CD14-positive monocyte (primary cell): ENCODE measurements around the gene DIAPH1. TPM values are rescaled to one million over a fixed set of nuclear protein-coding genes. Genes with fewer than 3 reads are reported as not detected.
A peak's percentile ranks its signal among the peaks of the same experiment; 100 is the strongest.

ENCODE experiments used
- DNase-seq, 3 donors: peaks; one replicate each; pipeline ENCODE4 v3.0.0-alpha.2; 2011 to 2022
- H2AFZ ChIP-seq: 2 replicates; pipeline ENCODE4 v1.6.0; 2012; ENCODE audit warnings: mild to moderate bottlenecking, low read depth, low read length, inconsistent platforms; ENCODE audit not compliant: insufficient read depth, poor library complexity, severe bottlenecking
- H3K27ac ChIP-seq, 2 donors: 1 replicate in 1 of 2; 2 replicates in 1 of 2; pipeline ENCODE4 v1.5.1; 2012 to 2013; ENCODE audit warnings: low read length in 2 of 2, control low read depth in 1 of 2, inconsistent platforms in 1 of 2, low read depth in 1 of 2, mild to moderate bottlenecking in 1 of 2
- H3K27me3 ChIP-seq, 2 donors: one replicate each; pipeline versions ENCODE4 v1.6.0 to v1.6.1; 2011 to 2013; ENCODE audit warnings: low read length in 2 of 2; ENCODE audit not compliant: control insufficient read depth in 2 of 2, insufficient read depth in 2 of 2
- H3K36me3 ChIP-seq, 2 donors: replicated peaks in 1 of 2; 1 replicate in 1 of 2; 2 replicates in 1 of 2; pipeline versions ENCODE4 v1.5.1 to v1.6.1; 2012 to 2013; ENCODE audit warnings: low read length in 2 of 2, control low read depth in 1 of 2, inconsistent platforms in 1 of 2, mild to moderate bottlenecking in 1 of 2; ENCODE audit not compliant: insufficient read depth in 2 of 2, control insufficient read depth in 1 of 2
- H3K4me1 ChIP-seq, 2 donors: 1 replicate in 1 of 2; 2 replicates in 1 of 2; pipeline versions ENCODE4 v1.5.1 to v1.6.1; 2012 to 2013; ENCODE audit warnings: low read length in 2 of 2, control low read depth in 1 of 2, inconsistent platforms in 1 of 2, mild to moderate bottlenecking in 1 of 2, moderate library complexity in 1 of 2; ENCODE audit not compliant: insufficient read depth in 2 of 2, control insufficient read depth in 1 of 2
- H3K4me2 ChIP-seq: replicated peaks from 2 replicates; pipeline ENCODE3; 2012; ENCODE audit warnings: low read length, moderate library complexity, mild to moderate bottlenecking; ENCODE audit not compliant: poor library complexity, severe bottlenecking; ENCODE audit errors: extremely low read depth
- H3K4me3 ChIP-seq, 3 experiments: fragments of 200-600 bp in 1 of 3; sonication (generic) in 1 of 3; replicated peaks in 1 of 3; 1 replicate in 2 of 3; 2 replicates in 1 of 3; pipeline ENCODE4 v1.5.1; 2011 to 2013; ENCODE audit warnings: low read length in 3 of 3, mild to moderate bottlenecking in 3 of 3, control low read depth in 2 of 3, low read depth in 2 of 3, inconsistent platforms in 1 of 3, moderate library complexity in 1 of 3
- H3K79me2 ChIP-seq: 2 replicates; pipeline ENCODE4 v1.6.0; 2012; ENCODE audit warnings: mild to moderate bottlenecking, control low read depth, inconsistent platforms, low read length, moderate library complexity; ENCODE audit not compliant: insufficient read depth
- H3K9ac ChIP-seq: 2 replicates; pipeline ENCODE4 v1.6.0; 2017; ENCODE audit warnings: low read length, mild to moderate bottlenecking; ENCODE audit not compliant: insufficient read depth, poor library complexity, severe bottlenecking
- H3K9me3 ChIP-seq, 2 donors: replicated peaks in 1 of 2; 1 replicate in 1 of 2; 2 replicates in 1 of 2; pipeline versions ENCODE4 v1.5.1 to v1.6.1; 2012 to 2013; ENCODE audit warnings: low read length in 2 of 2, control low read depth in 1 of 2; ENCODE audit not compliant: control insufficient read depth in 1 of 2, insufficient read depth in 1 of 2
- H4K20me1 ChIP-seq: 2 replicates; pipeline ENCODE4 v1.6.0; 2012; ENCODE audit warnings: mild to moderate bottlenecking, low read length, control low read depth, moderate library complexity; ENCODE audit not compliant: insufficient read depth
- H3K27ac Mint-ChIP-seq, 7 donors: one replicate each; pipeline ENCODE4 v1.8.0; 2020; ENCODE audit warnings: mild to moderate bottlenecking in 7 of 7, mixed read lengths in 7 of 7, moderate library complexity in 6 of 7, inconsistent platforms in 2 of 7
- H3K27me3 Mint-ChIP-seq, 3 donors: one replicate each; pipeline ENCODE4 v1.8.0; 2021 to 2022; ENCODE audit warnings: low read depth in 3 of 3, mild to moderate bottlenecking in 3 of 3, mixed read lengths in 3 of 3, moderate library complexity in 3 of 3, inconsistent platforms in 1 of 3
- H3K36me3 Mint-ChIP-seq, 2 donors: one replicate each; pipeline ENCODE4 v1.8.0; 2020; ENCODE audit warnings: mixed read lengths in 2 of 2, inconsistent platforms in 1 of 2, mild to moderate bottlenecking in 1 of 2
- H3K4me1 Mint-ChIP-seq: one replicate; pipeline ENCODE4 v1.8.0; 2020; ENCODE audit warnings: mild to moderate bottlenecking, mixed read lengths
- H3K4me3 Mint-ChIP-seq, 2 donors: one replicate each; pipeline ENCODE4 v1.8.0; 2020; ENCODE audit warnings: mild to moderate bottlenecking in 2 of 2, mixed read lengths in 2 of 2, moderate library complexity in 1 of 2
- H3K9me3 Mint-ChIP-seq, 7 donors: one replicate each; pipeline ENCODE4 v1.8.0; 2020 to 2022; ENCODE audit warnings: mixed read lengths in 7 of 7, mild to moderate bottlenecking in 6 of 7, moderate library complexity in 6 of 7, inconsistent platforms in 2 of 7
- CTCF ChIP-seq: fragments of 200-600 bp; IDR thresholded peaks from one replicate; pipeline ENCODE4 v1.8.0; 2022; ENCODE audit warnings: antibody characterized with exemption, mild to moderate bottlenecking
- WGBS: methylation state at CpG from one replicate; pipeline ENCODE4 v1.1.5; 2013; ENCODE audit warnings: missing lambda C conversion rate; ENCODE audit not compliant: insufficient coverage; 5-methylcytosine and 5-hydroxymethylcytosine counted together
- intact Hi-C, 2 donors: fragments of 100-400 bp; cut with micrococcal nuclease; formaldehyde crosslinking; loops; one replicate each; pipeline versions ENCODE4 v1.15.0 to v1.15.1; 2023
- polyA plus RNA-seq, 3 donors: library from polyadenylated mRNA; depleted of rRNA in 1 of 3; unstranded in 2 of 3; stranded (reverse) in 1 of 3; fragments of 300-500 nt in 2 of 3; fragments of >200 nt in 1 of 3; fragmentation: Illumina TruSeq in 2 of 3; gene quantifications; 1 replicate in 2 of 3; 2 replicates in 1 of 3; pipeline ENCODE4 v1.2.3, GENCODE V29; 2012 to 2021

DIAPH1 gene
- polyA plus RNA-seq, 3 donors: 60.2 to 140 (median 98.6) TPM

- peak overlapping the region; percentile 25 to 63 for H3K27ac ChIP-seq
- peak overlapping the region in 6 of 7 donors; percentile 15 to 74 (median 58) for H3K27ac Mint-ChIP-seq
- peaks cover 81% of the 10 kb centered on the region for H3K79me2 ChIP-seq
- intact Hi-C loops: no loop called here
- H4K20me1 ChIP-seq: peaks cover 77% of the 10 kb centered on the region
- H2AFZ ChIP-seq: no peak overlapping the region
- no peak for TF ChIP-seq CTCF
- no peak overlapping the region for H3K4me3 ChIP-seq
- H3K27me3 ChIP-seq: no peaks in the 10 kb centered on the region
- 60% methylated on average over 1 of the region's 6 CpGs for WGBS
- no peaks in the 10 kb centered on the region for H3K9me3 ChIP-seq
- peaks cover 47 to 78% of the 10 kb centered on the region in 2 donors for H3K36me3 ChIP-seq
- H3K9ac ChIP-seq: no peak overlapping the region
- H3K9me3 Mint-ChIP-seq: no peaks in the 10 kb centered on the region
- no peak overlapping the region for H3K4me3 Mint-ChIP-seq
- peaks cover 36 to 56% of the 10 kb centered on the region in 2 donors for H3K4me1 ChIP-seq
- H3K4me2 ChIP-seq: no peak overlapping the region
- peaks cover 62 to 86% of the 10 kb centered on the region in 2 donors for H3K36me3 Mint-ChIP-seq
- peak in 1 of 3 donors; percentile 14 for DNase-seq
- H3K27me3 Mint-ChIP-seq: no peaks in the 10 kb centered on the region
- H3K4me1 Mint-ChIP-seq: peaks cover 58% of the 10 kb centered on the region
Observed at GRCh38 chr5:141585594-141585993, 33.2 kb downstream of the DIAPH1 start.

GRCh38 chr5:141574122-141574510 is 44.7 kb downstream of the DIAPH1 start:
- Mint-ChIP-seq H3K4me1 (peaks cover 19% of the 10 kb centered on the region), H3K27me3 (no peaks in the 10 kb centered on the region), H3K27ac (no peak overlapping the region), H3K4me3 (no peak overlapping the region), H3K36me3 (peaks cover 75 to 91% of the 10 kb centered on the region in 2 donors), H3K9me3 (no peaks in the 10 kb centered on the region)
- TF ChIP-seq CTCF: no peak
- no peak overlapping the region for H2AFZ ChIP-seq
- H4K20me1 ChIP-seq: peaks cover 75% of the 10 kb centered on the region
- H3K4me1 ChIP-seq: peaks cover 19 to 23% of the 10 kb centered on the region in 2 donors
- intact Hi-C loops: no loop called here
- H3K4me2 ChIP-seq: no peak overlapping the region
- H3K27me3 ChIP-seq: no peaks in the 10 kb centered on the region
- no peaks in the 10 kb centered on the region for H3K9me3 ChIP-seq
- no peak overlapping the region for H3K4me3 ChIP-seq
- WGBS: no CpG with 5 or more reads among the region's 2 CpGs
- H3K36me3 ChIP-seq: peaks cover 88 to 96% of the 10 kb centered on the region in 2 donors
- DNase-seq: no peak
- peaks cover 13% of the 10 kb centered on the region for H3K79me2 ChIP-seq
- no peak overlapping the region for H3K27ac ChIP-seq
- no peak overlapping the region for H3K9ac ChIP-seq
